CD8-positive, alpha-beta memory T cell (primary cell): Measurements from ENCODE around the gene RRP7A. TPM values are rescaled to one million over a fixed set of nuclear protein-coding genes. Genes with fewer than 3 reads are reported as not detected.
"Not testable (repeated sequence)": the region's sequence is repeated elsewhere in the genome, so short reads cannot be mapped to it uniquely, and the experiment has no call there.

Experiments used
- CTCF ChIA-PET: fragments of 350-600 bp; sonication (Branson Sonifier 250); formaldehyde crosslinking; loops from one replicate; lab custom pipeline; 2021; ENCODE audit warnings: antibody characterized with exemption; lab: Charles Lee
- POLR2A ChIA-PET: fragments of 350-600 bp; sonication (Branson Sonifier 250); formaldehyde crosslinking; loops from one replicate; lab custom pipeline; 2021; ENCODE audit warnings: antibody characterized with exemption; lab: Charles Lee
- DNase-seq, 5 donors: peaks; one replicate each; pipeline versions ENCODE4 v3.0.0 to v3.0.0-alpha.2; 2020 to 2022; ENCODE audit warnings: mixed read lengths in 1 of 5
- H3K27ac ChIP-seq: one replicate; pipeline ENCODE4 v1.7.0; 2013; ENCODE audit warnings: low read depth, mild to moderate bottlenecking, low read length, moderate library complexity
- H3K27me3 ChIP-seq: 2 replicates; pipeline ENCODE4 v1.7.0; 2013; ENCODE audit warnings: low read length, mild to moderate bottlenecking; ENCODE audit not compliant: insufficient read depth, poor library complexity, severe bottlenecking
- H3K36me3 ChIP-seq: 2 replicates; pipeline ENCODE4 v1.7.0; 2013; ENCODE audit warnings: mild to moderate bottlenecking, low read length, moderate library complexity; ENCODE audit not compliant: insufficient read depth
- H3K4me1 ChIP-seq: 2 replicates; pipeline ENCODE4 v1.7.0; 2013; ENCODE audit warnings: mild to moderate bottlenecking, low read length, moderate library complexity; ENCODE audit not compliant: insufficient read depth
- H3K4me3 ChIP-seq: 2 replicates; pipeline ENCODE4 v1.7.0; 2013; ENCODE audit warnings: mild to moderate bottlenecking, low read length
- H3K9me3 ChIP-seq: 2 replicates; pipeline ENCODE4 v1.7.0; 2013; ENCODE audit warnings: mild to moderate bottlenecking, low read length
- H3K27ac Mint-ChIP-seq, 8 donors: one replicate each; pipeline ENCODE4 v1.8.0; 2020 to 2021; ENCODE audit warnings: mixed read lengths in 8 of 8, mild to moderate bottlenecking in 6 of 8, inconsistent platforms in 3 of 8, moderate library complexity in 3 of 8
- H3K27me3 Mint-ChIP-seq, 2 donors: one replicate each; pipeline ENCODE4 v1.8.0; 2020 to 2021; ENCODE audit warnings: mixed read lengths in 2 of 2, mild to moderate bottlenecking in 1 of 2, moderate library complexity in 1 of 2
- H3K36me3 Mint-ChIP-seq, 3 donors: one replicate each; pipeline ENCODE4 v1.8.0; 2020 to 2021; ENCODE audit warnings: mixed read lengths in 3 of 3, inconsistent platforms in 1 of 3, mild to moderate bottlenecking in 1 of 3
- H3K4me1 Mint-ChIP-seq, 3 donors: one replicate each; pipeline ENCODE4 v1.8.0; 2020 to 2021; ENCODE audit warnings: mixed read lengths in 3 of 3, inconsistent platforms in 1 of 3, mild to moderate bottlenecking in 1 of 3
- H3K4me3 Mint-ChIP-seq, 7 donors: one replicate each; pipeline ENCODE4 v1.8.0; 2020 to 2021; ENCODE audit warnings: mixed read lengths in 7 of 7, mild to moderate bottlenecking in 6 of 7, moderate library complexity in 4 of 7, inconsistent platforms in 2 of 7
- H3K9me3 Mint-ChIP-seq, 5 donors: one replicate each; pipeline ENCODE4 v1.8.0; 2020 to 2022; ENCODE audit warnings: mixed read lengths in 5 of 5, mild to moderate bottlenecking in 3 of 5, moderate library complexity in 2 of 5, inconsistent platforms in 1 of 5
- polyA plus RNA-seq: library from polyadenylated mRNA; unstranded; fragments of 300-500 nt; fragmentation: Illumina TruSeq; gene quantifications from one replicate; pipeline ENCODE4 v1.2.3, GENCODE V29; 2021
- total RNA-seq, 2 experiments: library from RNA; stranded (reverse); gene quantifications; one replicate each; pipeline ENCODE4 v1.2.3, GENCODE V29; 2021

RRP7A gene
- total RNA-seq: 100 to 1,000 TPM; 173 to 175 TPM
- polyA plus RNA-seq: 62.5 TPM

GRCh38 chr22:42519525-42520401 is at the start of gene RRP7A:
Gene RRP7A, minus strand, starts transcription at chr22:42519796. Its CDS starts 10 bp downstream, at chr22:42519786.
- peaks cover 10 to 20% (median 12%) of the 10 kb centered on the region in 3 donors for H3K4me1 Mint-ChIP-seq
- ChIA-PET POLR2A (no interaction called here), CTCF (no interaction called here)
- Histone ChIP-seq H3K36me3 (peaks cover 13% of the 10 kb centered on the region), H3K27ac (peak within 1 kb of the TSS; percentile 70), H3K9me3 (no peaks in the 10 kb centered on the region), H3K4me1 (peaks cover 17% of the 10 kb centered on the region), H3K27me3 (no peaks in the 10 kb centered on the region), H3K4me3 (peak within 1 kb of the TSS; percentile 64)
- H3K4me3 Mint-ChIP-seq: peak within 1 kb of the TSS; percentile 94 to 99 (median 96)
- peaks cover 0 to 28% (median 0%) of the 10 kb centered on the region in 3 donors for H3K36me3 Mint-ChIP-seq
- peaks cover 0 to 2% of the 10 kb centered on the region in 2 donors for H3K27me3 Mint-ChIP-seq
- H3K27ac Mint-ChIP-seq: peak within 1 kb of the TSS; percentile 88 to 99 (median 97)
- peak; percentile 77 to 90 (median 82) for DNase-seq
- H3K9me3 Mint-ChIP-seq: no peaks in the 10 kb centered on the region

- POLR2A ChIA-PET, H3K27me3 Mint-ChIP-seq, H3K4me1 ChIP-seq, H3K4me1 Mint-ChIP-seq, DNase-seq, H3K4me3 Mint-ChIP-seq, H3K27ac Mint-ChIP-seq, H3K9me3 Mint-ChIP-seq, H3K4me3 ChIP-seq, H3K9me3 ChIP-seq, H3K27me3 ChIP-seq, H3K36me3 ChIP-seq, CTCF ChIA-PET, H3K27ac ChIP-seq: not testable (repeated sequence)
- peaks cover 0 to 25% (median 1%) of the 10 kb centered on the region in 3 donors for H3K36me3 Mint-ChIP-seq
These were observed 48.4 kb upstream of the RRP7A start for GRCh38 chr22:42567950-42568349.

- H3K27ac ChIP-seq: no peak overlapping the region
These were observed 46.4 kb upstream of the RRP7A start for GRCh38 chr22:42565956-42566355.

GRCh38 chr22:42564699-42565098 is 45.1 kb upstream of the RRP7A start:
- no peaks in the 10 kb centered on the region for H3K27me3 Mint-ChIP-seq
- peaks cover 0 to 2% (median 0%) of the 10 kb centered on the region in 3 donors for H3K4me1 Mint-ChIP-seq
- no peaks in the 10 kb centered on the region for H3K9me3 Mint-ChIP-seq
- H3K27ac Mint-ChIP-seq: no peak overlapping the region
- POLR2A ChIA-PET: no interaction called here
- Histone ChIP-seq H3K27me3 (no peaks in the 10 kb centered on the region), H3K27ac (no peak overlapping the region), H3K9me3 (no peaks in the 10 kb centered on the region), H3K36me3 (no peaks in the 10 kb centered on the region), H3K4me3 (no peak overlapping the region), H3K4me1 (no peaks in the 10 kb centered on the region)
- DNase-seq: no peak
- H3K36me3 Mint-ChIP-seq: peaks cover 0 to 1% (median 0%) of the 10 kb centered on the region in 3 donors
- no peak overlapping the region for H3K4me3 Mint-ChIP-seq
- CTCF ChIA-PET: no interaction called here

More at GRCh38 chr22:42565956-42566355, 46.4 kb upstream of the RRP7A start:
- H3K9me3 ChIP-seq: no peaks in the 10 kb centered on the region
- Mint-ChIP-seq H3K4me3 (no peak overlapping the region), H3K27me3 (no peaks in the 10 kb centered on the region), H3K9me3 (no peaks in the 10 kb centered on the region), H3K4me1 (peaks cover 0 to under 1% (median 0%) of the 10 kb centered on the region in 3 donors), H3K27ac (no peak overlapping the region), H3K36me3 (peaks cover 0 to 9% (median 0%) of the 10 kb centered on the region in 3 donors)
- DNase-seq: no peak
- ChIA-PET CTCF (no interaction called here), POLR2A (no interaction called here)
- no peaks in the 10 kb centered on the region for H3K4me1 ChIP-seq
- H3K36me3 ChIP-seq: no peaks in the 10 kb centered on the region
- H3K27me3 ChIP-seq: no peaks in the 10 kb centered on the region
- no peak overlapping the region for H3K4me3 ChIP-seq

- CTCF ChIA-PET, H3K36me3 ChIP-seq, H3K4me1 ChIP-seq, H3K9me3 Mint-ChIP-seq, H3K27ac ChIP-seq, H3K27ac Mint-ChIP-seq, H3K36me3 Mint-ChIP-seq, H3K4me1 Mint-ChIP-seq, DNase-seq, H3K27me3 Mint-ChIP-seq, H3K9me3 ChIP-seq, H3K4me3 ChIP-seq, H3K27me3 ChIP-seq, H3K4me3 Mint-ChIP-seq, POLR2A ChIA-PET: not testable (repeated sequence)
These were observed 44.3 kb upstream of the RRP7A start for GRCh38 chr22:42563943-42564342.

GRCh38 chr22:42562684-42563083 is 43.1 kb upstream of the RRP7A start:
- H3K27me3 Mint-ChIP-seq: no peaks in the 10 kb centered on the region
- H3K9me3 Mint-ChIP-seq: no peaks in the 10 kb centered on the region
- no peak overlapping the region for H3K4me3 ChIP-seq
- H3K4me1 Mint-ChIP-seq: peaks cover 0 to 2% (median 0%) of the 10 kb centered on the region in 3 donors
- ChIA-PET CTCF (interaction anchor here (1.7 kb wide), 1 partner anchor 10 kb away, joined by 5 read pairs; no protein-coding TSS in a partner anchor), POLR2A (no interaction called here)
- H3K27me3 ChIP-seq: no peaks in the 10 kb centered on the region
- no peaks in the 10 kb centered on the region for H3K36me3 Mint-ChIP-seq
- peak overlapping the region; percentile 16 for H3K27ac ChIP-seq
- no peak for DNase-seq
- no peaks in the 10 kb centered on the region for H3K4me1 ChIP-seq
- no peak overlapping the region for H3K27ac Mint-ChIP-seq
- H3K4me3 Mint-ChIP-seq: no peak overlapping the region
- H3K36me3 ChIP-seq: no peaks in the 10 kb centered on the region
- H3K9me3 ChIP-seq: no peaks in the 10 kb centered on the region

GRCh38 chr22:42562279-42562678 is 42.7 kb upstream of the RRP7A start:
- Histone ChIP-seq H3K27ac (peak overlapping the region; percentile 16), H3K4me1 (no peaks in the 10 kb centered on the region), H3K4me3 (no peak overlapping the region), H3K9me3 (no peaks in the 10 kb centered on the region), H3K27me3 (no peaks in the 10 kb centered on the region), H3K36me3 (no peaks in the 10 kb centered on the region)
- H3K36me3 Mint-ChIP-seq: no peaks in the 10 kb centered on the region
- H3K27ac Mint-ChIP-seq: no peak overlapping the region
- H3K27me3 Mint-ChIP-seq: no peaks in the 10 kb centered on the region
- H3K4me1 Mint-ChIP-seq: peaks cover 0 to 2% (median 0%) of the 10 kb centered on the region in 3 donors
- H3K9me3 Mint-ChIP-seq: no peaks in the 10 kb centered on the region
- DNase-seq: no peak
- no peak overlapping the region for H3K4me3 Mint-ChIP-seq
- POLR2A ChIA-PET: no interaction called here
- CTCF ChIA-PET: interaction anchor here (1.7 kb wide), 1 partner anchor 10 kb away, joined by 5 read pairs; no protein-coding TSS in a partner anchor

GRCh38 chr22:42561856-42562255 is 42.3 kb upstream of the RRP7A start:
- peak overlapping the region; percentile 16 for H3K27ac ChIP-seq
- Mint-ChIP-seq H3K4me3 (no peak overlapping the region), H3K36me3 (no peaks in the 10 kb centered on the region), H3K4me1 (peaks cover 0 to 2% (median 0%) of the 10 kb centered on the region in 3 donors), H3K27ac (no peak overlapping the region), H3K9me3 (no peaks in the 10 kb centered on the region), H3K27me3 (no peaks in the 10 kb centered on the region)
- POLR2A ChIA-PET: no interaction called here
- H3K27me3 ChIP-seq: no peaks in the 10 kb centered on the region
- no peaks in the 10 kb centered on the region for H3K36me3 ChIP-seq
- CTCF ChIA-PET: interaction anchor here (1.7 kb wide), 1 partner anchor 9 kb away, joined by 5 read pairs; no protein-coding TSS in a partner anchor
- no peak overlapping the region for H3K4me3 ChIP-seq
- H3K9me3 ChIP-seq: no peaks in the 10 kb centered on the region
- no peak for DNase-seq
- no peaks in the 10 kb centered on the region for H3K4me1 ChIP-seq
